ENCODE measurements around the gene SPECC1.
A peak's percentile ranks its signal among the peaks of the same experiment; 100 is the strongest.
"Not testable (repeated sequence)": the region's sequence is repeated elsewhere in the genome, so short reads cannot be mapped to it uniquely, and the experiment has no call there.

Gene SPECC1

GRCh38 chr17:20009302-20010098, at the start of gene SPECC1:
Gene SPECC1 (plus strand): TSS chr17:20009359. CDS start chr17:20096652, 87,293 bp downstream.
- DNase-seq: peak; percentile 78

GRCh38 chr17:19962954-19963353, 46.2 kb upstream of the SPECC1 start:
- not testable (repeated sequence) for DNase-seq

GRCh38 chr17:19973156-19973555, 36.0 kb upstream of the SPECC1 start:
- DNase-seq: no peak

- no peak for DNase-seq
Observed at GRCh38 chr17:19975601-19976000, 33.6 kb upstream of the SPECC1 start.

- DNase-seq: peak; percentile 88
Observed at GRCh38 chr17:19977293-19978208, 31.6 kb upstream of the SPECC1 start, which contains the start of gene AKAP10. Gene AKAP10 (minus strand): TSS chr17:19977828. CDS start chr17:19977679, 149 bp downstream.

GRCh38 chr17:19978209-19978802, 30.9 kb upstream of the SPECC1 start:
- no peak for DNase-seq

- no peak for DNase-seq
Observed at GRCh38 chr17:19978805-19979211, 30.4 kb upstream of the SPECC1 start.

GRCh38 chr17:19979917-19980770, 29.0 kb upstream of the SPECC1 start:
- no peak for DNase-seq

- no peak for DNase-seq
Observed at GRCh38 chr17:19986941-19987861, 22.0 kb upstream of the SPECC1 start.

- no peak for DNase-seq
Observed at GRCh38 chr17:19987897-19988296, 21.3 kb upstream of the SPECC1 start.

GRCh38 chr17:19991252-19991885, 17.8 kb upstream of the SPECC1 start:
- DNase-seq: peak; percentile 67

GRCh38 chr17:19992803-19993713, 16.1 kb upstream of the SPECC1 start:
- peak; percentile 90 for DNase-seq

GRCh38 chr17:19996086-19996485, 13.1 kb upstream of the SPECC1 start:
- no peak for DNase-seq

GRCh38 chr17:19996502-19996901, 12.7 kb upstream of the SPECC1 start:
- DNase-seq: no peak

GRCh38 chr17:20008242-20009051, 712 bp upstream of the SPECC1 start:
- DNase-seq: peak; percentile 42

GRCh38 chr17:20009052-20009301, 182 bp upstream of the SPECC1 start:
- DNase-seq: no peak

GRCh38 chr17:20010099-20010863, 1.1 kb downstream of the SPECC1 start:
- peak; percentile 68 for DNase-seq

GRCh38 chr17:20010936-20011335, 1.8 kb downstream of the SPECC1 start:
- no peak for DNase-seq

Measured in NCI-H345 (cell line).